ENCODE results near the gene PPM1K. TPM values are rescaled to one million over a fixed set of nuclear protein-coding genes. Genes with fewer than 3 reads are reported as not detected.
"Not testable (repeated sequence)": the region's sequence is repeated elsewhere in the genome, so short reads cannot be mapped to it uniquely, and the experiment has no call there.

PPM1K gene
- total RNA-seq, result 34.2 TPM

DNA sequence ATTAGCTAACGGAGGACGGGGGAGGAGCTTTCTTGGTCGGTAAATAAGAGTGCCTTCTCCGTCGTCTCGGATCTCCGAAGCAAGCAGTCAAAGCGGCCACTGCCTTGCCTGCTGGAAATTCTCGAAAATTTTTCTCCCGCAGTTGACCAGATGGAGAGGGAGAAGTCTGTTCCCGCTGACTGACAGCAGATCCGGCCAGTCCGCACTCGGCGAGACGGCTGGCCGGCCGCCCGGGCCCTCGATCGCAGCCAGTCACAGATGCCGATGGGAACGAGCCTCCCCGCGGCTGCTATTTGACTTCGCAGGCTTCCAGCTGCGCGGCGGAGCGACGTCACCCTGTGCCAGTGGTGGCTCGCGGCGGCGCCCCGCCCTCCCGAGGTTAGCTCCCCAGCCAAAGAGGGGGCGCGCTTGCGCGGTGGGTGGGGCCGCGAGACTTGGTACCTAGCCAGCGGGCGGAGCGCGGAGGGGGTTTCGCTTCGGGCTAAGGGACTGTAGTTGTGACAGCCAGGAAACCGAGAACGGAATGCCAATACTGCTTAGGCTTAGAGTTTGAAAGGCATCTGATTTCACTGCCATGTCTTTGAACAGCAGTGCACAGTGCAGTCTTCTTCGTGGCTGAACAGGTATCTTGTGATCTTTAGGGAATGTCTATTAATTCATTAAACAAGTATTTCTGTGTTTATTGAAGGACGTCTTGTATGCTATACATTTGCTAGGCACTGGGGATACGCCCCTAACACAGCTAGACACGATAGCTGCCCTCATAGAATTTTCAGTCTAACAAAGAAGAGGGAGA lies at the start of gene PPM1K:
TSS of gene PPM1K (minus strand) at position 123 of the 796 bp plus-strand sequence. CDS start 5,978 bp downstream, outside the sequence.
- peak; percentile 98 for DNase-seq

GRCh38 chr4:88333741-88334405 lies 49.5 kb upstream of the PPM1K start:
- DNase-seq, result no peak

DNA sequence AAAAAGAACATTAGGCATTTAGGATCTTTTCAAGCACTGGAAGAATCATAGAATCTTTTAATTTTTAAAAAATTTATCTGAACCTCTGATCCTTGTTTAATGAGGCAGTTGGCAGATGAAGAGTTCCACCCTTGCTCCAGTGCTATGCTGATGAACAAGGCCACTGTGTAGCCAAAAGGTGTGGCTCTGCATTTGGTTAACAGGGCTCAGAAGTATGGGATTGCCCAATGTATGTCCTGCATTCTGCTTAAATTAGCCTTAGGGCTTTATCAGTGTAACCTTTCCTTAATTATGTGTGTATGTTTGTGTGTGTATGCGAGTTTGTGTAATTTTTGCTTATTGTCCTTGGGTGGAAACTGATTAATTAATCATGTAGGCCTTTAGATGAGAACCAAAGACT lies 43.3 kb upstream of the PPM1K start:
- DNase-seq, result no peak

- no peak for DNase-seq
Measured at GRCh38 chr4:88320780-88321373, 36.5 kb upstream of the PPM1K start.

- no peak for DNase-seq
Measured at GRCh38 chr4:88320224-88320779, 35.9 kb upstream of the PPM1K start.

- no peak for DNase-seq
Measured at GRCh38 chr4:88318751-88319350, 34.5 kb upstream of the PPM1K start.

DNA sequence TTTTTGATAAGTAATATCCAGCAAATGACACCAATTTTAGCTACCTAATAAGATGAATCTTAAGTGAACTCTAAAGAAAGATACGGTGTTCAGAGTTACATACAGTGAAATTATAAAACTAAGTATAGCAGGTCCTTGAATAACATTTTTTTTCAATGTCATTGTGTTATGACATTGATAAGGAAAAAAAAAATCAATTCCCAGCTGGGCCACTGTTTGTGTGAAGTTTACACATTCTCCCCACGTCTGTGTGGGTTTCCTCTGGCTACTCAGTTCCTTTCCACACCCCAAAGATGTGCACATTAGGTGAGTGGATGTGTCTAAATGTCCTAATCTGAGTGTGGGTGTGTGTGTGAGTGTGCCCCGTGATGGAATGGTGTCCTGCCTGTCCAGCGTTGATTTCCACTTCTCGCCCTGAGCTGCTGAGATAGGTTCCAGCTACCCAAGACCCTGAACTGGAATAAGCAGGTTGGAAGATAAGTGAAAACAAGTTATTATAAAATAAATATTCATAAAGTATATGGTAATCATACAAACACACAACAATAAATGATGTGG lies 31.2 kb upstream of the PPM1K start:
- no peak for DNase-seq

- not testable (repeated sequence) for DNase-seq
Measured at GRCh38 chr4:88313088-88313624, 28.8 kb upstream of the PPM1K start.

DNA sequence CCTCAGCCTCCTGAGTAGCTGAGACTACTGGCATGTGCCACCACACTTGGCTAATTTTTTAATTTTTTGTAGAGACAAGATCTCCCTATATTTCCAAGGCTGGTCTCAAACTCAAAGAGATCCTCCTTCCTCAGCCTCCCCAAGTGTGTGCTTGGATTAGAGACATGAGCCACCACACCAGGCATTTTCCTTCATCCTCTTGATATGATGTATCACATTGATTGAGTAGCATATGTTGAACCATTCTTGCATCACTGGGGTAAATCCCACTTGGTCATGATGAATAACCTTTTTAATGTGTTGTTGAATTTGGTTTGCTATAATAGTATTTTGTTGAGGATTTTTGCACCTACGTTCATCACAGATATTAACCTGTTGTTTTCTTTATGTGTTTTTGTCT lies 24.2 kb upstream of the PPM1K start:
- no peak for DNase-seq

DNA sequence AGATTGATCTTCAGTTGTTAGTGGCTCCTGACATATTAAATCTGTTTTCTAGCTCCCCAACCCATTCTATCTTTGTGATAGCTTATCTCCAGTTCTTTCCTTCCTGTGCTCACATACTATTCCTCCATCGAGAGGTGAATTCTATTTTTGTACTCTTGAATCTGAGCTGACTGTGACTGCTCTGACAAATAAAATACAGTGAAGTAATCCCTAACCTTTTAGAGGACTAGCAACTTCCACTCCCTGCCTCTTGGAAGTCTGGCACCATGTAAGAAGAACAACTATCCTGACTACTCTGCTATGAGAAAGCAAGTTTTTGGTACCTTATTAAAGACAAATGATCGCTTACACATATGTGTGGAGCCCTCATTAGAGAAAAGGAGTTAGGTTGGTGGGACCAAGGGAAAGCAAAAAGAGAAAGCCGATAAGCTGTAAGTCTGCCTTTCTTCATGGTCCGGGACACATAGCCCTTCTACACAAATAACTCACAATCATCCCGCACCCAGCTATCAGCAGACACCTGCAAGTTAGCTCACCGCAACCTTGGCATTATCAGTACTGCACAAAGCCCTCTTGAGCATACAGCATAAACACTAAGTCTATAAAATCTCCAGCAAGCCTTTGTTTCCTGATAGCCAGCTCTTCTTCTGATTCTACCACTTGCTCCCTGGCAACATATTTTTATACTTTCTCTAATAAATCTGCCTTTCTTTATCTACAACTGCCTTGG lies 13.5 kb upstream of the PPM1K start:
- no peak for DNase-seq

DNA sequence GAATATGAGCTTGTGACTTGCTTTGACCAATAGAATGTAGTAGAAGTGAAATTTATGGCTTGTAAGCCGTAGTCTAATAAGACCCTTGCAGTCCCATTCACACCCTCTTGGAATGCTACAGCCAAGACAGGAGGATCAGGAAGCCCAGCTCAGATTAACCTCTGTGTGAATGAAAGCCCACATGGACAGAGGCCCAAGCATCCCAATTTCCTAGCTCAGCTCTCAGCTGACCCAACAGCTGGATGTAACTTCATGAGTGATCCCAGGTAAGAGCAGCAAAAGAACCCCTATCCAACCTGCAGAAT lies 12.8 kb upstream of the PPM1K start:
- DNase-seq, result no peak

DNA sequence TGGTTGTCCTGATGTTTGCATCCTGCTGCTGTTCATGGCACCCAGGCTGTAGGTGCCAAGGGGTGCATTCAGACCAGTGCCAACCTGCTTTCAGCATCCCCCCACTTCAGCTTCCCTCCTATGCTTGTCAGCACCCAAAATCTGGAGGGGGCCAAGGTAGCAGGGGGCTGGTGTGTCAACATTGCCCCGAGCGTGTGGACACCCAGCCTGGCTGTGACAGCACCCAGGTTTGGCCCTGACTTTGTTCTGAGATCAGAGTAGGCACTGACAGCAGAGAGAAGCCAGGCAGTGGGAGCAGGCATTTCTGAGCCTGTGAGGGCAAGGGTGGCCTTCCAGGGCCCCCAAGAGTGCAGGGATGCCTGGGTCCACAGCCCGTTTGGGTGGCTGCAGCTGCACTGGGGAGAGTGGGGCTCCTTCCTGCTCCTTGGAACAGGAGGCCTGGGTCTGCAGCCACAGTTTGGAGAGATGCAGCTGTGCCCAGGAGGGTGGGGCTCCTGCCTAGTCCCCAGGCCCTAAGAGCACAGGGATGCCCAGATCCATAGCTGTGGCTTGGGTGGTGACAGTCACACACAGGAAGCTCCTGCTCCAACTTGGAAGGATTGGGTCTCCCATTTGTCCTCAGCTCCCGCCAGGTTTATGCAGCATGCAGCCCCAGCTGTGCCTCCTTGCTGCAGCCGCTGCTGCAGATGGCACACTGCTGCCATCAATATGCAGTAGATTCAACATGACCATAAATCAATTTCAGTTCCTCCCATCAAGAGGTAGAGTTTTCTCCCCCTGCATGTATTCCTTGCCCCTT lies 12.3 kb upstream of the PPM1K start:
- DNase-seq, result no peak

DNA sequence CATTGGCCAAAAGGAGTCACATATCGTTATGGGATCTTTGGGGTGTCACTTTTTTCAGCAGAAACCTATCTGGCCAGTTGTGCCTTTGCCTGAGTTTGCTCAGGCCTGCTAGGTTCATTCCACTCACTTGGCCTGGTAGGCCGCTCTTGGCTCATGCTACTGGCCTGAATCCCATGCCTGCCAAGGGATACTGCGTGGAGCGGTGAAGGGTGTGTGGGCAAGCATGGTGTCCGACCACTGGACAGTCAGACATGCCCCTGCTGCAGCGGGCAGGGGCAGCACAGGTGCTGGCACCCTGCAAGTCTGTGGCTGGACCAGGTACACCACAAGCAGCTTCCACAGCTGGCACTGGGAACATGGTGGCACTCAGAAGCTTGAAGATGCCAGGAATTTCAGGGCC lies 11.3 kb upstream of the PPM1K start:
- DNase-seq, result no peak

DNA sequence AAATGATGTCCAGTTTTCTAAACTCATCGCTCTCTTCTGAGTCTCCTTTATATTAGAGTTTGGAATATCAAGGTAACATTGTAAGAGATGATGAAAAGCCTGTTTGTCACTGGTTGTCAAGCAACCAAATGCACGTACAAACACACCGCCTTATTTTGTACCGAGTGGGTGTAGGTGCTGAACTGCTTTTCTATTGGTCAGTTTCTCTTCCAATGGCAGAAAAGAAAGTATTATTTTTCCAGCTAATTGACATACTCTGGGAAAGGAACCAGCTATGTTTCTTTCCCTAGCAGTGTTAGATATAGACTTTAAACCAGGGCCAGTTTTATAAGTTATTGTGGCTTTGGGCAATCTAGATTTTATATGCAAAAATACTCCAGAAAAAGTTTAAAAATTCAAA lies 6.6 kb upstream of the PPM1K start:
- DNase-seq, result no peak

- no peak for DNase-seq
Measured at GRCh38 chr4:88286897-88287296, 2.5 kb upstream of the PPM1K start.

- peak; percentile 33 for DNase-seq
Measured at GRCh38 chr4:88285235-88285653, 883 bp upstream of the PPM1K start.

DNA sequence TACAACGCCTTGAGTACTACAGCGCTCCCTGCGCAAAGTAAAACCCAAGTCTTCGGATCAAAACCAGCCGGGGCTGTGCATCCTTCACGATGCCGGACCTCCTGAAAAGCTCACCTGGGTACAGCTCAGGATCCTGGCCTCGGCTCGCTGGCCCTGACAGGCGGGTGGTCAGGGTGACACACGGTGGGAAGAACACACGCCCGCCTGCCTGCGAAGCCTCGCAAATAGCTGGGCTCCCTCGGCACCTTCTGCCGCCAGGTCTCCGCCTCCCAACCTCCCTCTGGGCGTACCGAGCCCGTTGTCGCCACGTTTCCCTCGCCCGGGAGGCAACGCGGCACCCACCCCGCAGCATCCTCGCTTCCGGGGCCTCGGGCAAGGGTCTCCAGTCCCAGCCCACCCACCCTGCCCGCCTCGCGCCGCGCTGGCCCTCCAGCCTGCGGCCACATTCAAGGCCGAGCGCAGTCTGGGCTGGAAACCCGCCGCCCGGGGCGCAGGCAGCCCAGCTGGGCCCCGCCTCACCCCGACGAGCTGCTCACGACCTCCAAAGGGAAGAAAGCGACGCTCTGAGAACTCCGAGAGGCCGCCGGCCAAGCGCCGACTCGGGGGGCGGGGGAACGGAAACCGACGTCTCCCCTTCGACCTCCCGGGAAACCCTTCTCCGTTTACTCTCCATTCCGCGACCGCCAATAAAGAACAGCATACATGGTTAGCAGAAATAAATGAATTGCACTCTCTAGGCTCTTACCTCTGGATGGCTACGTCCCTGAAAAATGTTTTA lies 511 bp downstream of the PPM1K start:
- peak; percentile 64 for DNase-seq

- DNase-seq, result no peak
Measured at GRCh38 chr4:88280228-88280795, 4.0 kb downstream of the PPM1K start.

- DNase-seq, result no peak
Measured at GRCh38 chr4:88277711-88278225, 6.6 kb downstream of the PPM1K start.
